GM10266 (cell line): ENCODE results near the gene ITM2A.

Experiments used
- DNase-seq: peaks from one replicate; pipeline ENCODE4 v3.0.0; 2012; ENCODE audit errors: extremely low spot score
- CTCF ChIP-seq: IDR thresholded peaks from 2 replicates; pipeline ENCODE4 v1.5.1; 2012; ENCODE audit warnings: mild to moderate bottlenecking, low read depth; ENCODE audit not compliant: control insufficient read depth, insufficient read depth; ENCODE audit errors: missing control alignments

The ITM2A gene

GRCh38 chrX:79408623-79409322 is 41.6 kb upstream of the ITM2A start:
- no peak for TF ChIP-seq CTCF
- DNase-seq = no peak

- no peak for DNase-seq
- no peak for TF ChIP-seq CTCF
Measured at GRCh38 chrX:79400623-79401022, 33.5 kb upstream of the ITM2A start.

- no peak for DNase-seq
- no peak for TF ChIP-seq CTCF
Measured at GRCh38 chrX:79375340-79375739, 8.2 kb upstream of the ITM2A start.

- no peak for TF ChIP-seq CTCF
- no peak for DNase-seq
Measured at GRCh38 chrX:79371640-79372039, 4.5 kb upstream of the ITM2A start.

- TF ChIP-seq CTCF = no peak
- DNase-seq = no peak
Measured at GRCh38 chrX:79371101-79371500, 4.0 kb upstream of the ITM2A start.

- no peak for DNase-seq
- TF ChIP-seq CTCF = no peak
Measured at GRCh38 chrX:79369871-79370270, 2.7 kb upstream of the ITM2A start.

- no peak for DNase-seq
- no peak for TF ChIP-seq CTCF
Measured at GRCh38 chrX:79368441-79368840, 1.3 kb upstream of the ITM2A start.
